A673 (cell line): Measurements from ENCODE around the gene WDR72. TPM values are rescaled to one million over a fixed set of nuclear protein-coding genes. Genes with fewer than 3 reads are reported as not detected.

ENCODE experiments used
- BruUV-seq: library from RNA; stranded (reverse); fragments of 400-500 nt; replicated peaks from 2 replicates; lab custom pipeline; 2021; lab: Mats Ljungman, UMichigan
- CTCF ChIA-PET: fragments of 300-600 bp; sonication (Branson Sonifier 250); formaldehyde crosslinking; loops from one replicate; lab custom pipeline; 2022; ENCODE audit warnings: antibody characterized with exemption; lab: Charles Lee
- POLR2A ChIA-PET: fragments of 300-600 bp; sonication (Branson Sonifier 250); formaldehyde crosslinking; loops from one replicate; lab custom pipeline; 2022; ENCODE audit warnings: antibody characterized with exemption; ENCODE audit not compliant: low non-redundant PET; lab: Charles Lee
- DNase-seq: peaks from one replicate; pipeline ENCODE4 v3.0.0-alpha.2; 2015; ENCODE audit warnings: low spot score
- H3K27ac ChIP-seq: fragments of 200-600 bp; sonication (generic); 2 replicates; pipeline ENCODE4 v1.5.1; 2016; ENCODE audit warnings: mixed run types, low read depth, mild to moderate bottlenecking, mixed read lengths, antibody characterized with exemption, low read length; ENCODE audit not compliant: poor library complexity, severe bottlenecking
- H3K27me3 ChIP-seq: fragments of 200-600 bp; sonication (generic); replicated peaks from 2 replicates; pipeline ENCODE4 v1.6.1; 2017; ENCODE audit warnings: mixed run types, low read depth, mild to moderate bottlenecking, mixed read lengths, antibody characterized with exemption, low read length; ENCODE audit not compliant: insufficient read depth, poor library complexity
- H3K36me3 ChIP-seq: fragments of 200-600 bp; sonication (generic); 2 replicates; pipeline ENCODE4 v1.6.1; 2016; ENCODE audit warnings: mixed run types, mild to moderate bottlenecking, mixed read lengths, antibody characterized with exemption, low read length; ENCODE audit not compliant: insufficient read depth, poor library complexity, severe bottlenecking
- H3K4me1 ChIP-seq: fragments of 200-600 bp; sonication (generic); 2 replicates; pipeline ENCODE4 v1.6.1; 2017; ENCODE audit warnings: mixed run types, mild to moderate bottlenecking, mixed read lengths, antibody characterized with exemption, low read length; ENCODE audit not compliant: insufficient read depth, poor library complexity, severe bottlenecking
- H3K4me3 ChIP-seq: fragments of 200-600 bp; sonication (generic); 2 replicates; pipeline ENCODE4 v1.5.1; 2016; ENCODE audit warnings: low read depth, mixed run types, mild to moderate bottlenecking, mixed read lengths, low read length; ENCODE audit not compliant: poor library complexity, severe bottlenecking
- H3K9me3 ChIP-seq: fragments of 200-600 bp; sonication (generic); 2 replicates; pipeline ENCODE4 v1.6.1; 2016; ENCODE audit warnings: mixed run types, low read depth, mild to moderate bottlenecking, mixed read lengths, antibody characterized with exemption, low read length; ENCODE audit not compliant: poor library complexity, severe bottlenecking
- CTCF ChIP-seq: fragments of 300-800, 200-600 bp; sonication (generic); conservative IDR thresholded peaks from 2 replicates; pipeline ENCODE4 v1.5.1; 2017; ENCODE audit warnings: low read depth, mild to moderate bottlenecking, antibody characterized with exemption, low read length, moderate library complexity, mixed read lengths
- EZH2 ChIP-seq: fragments of 200-600 bp; sonication (generic); IDR thresholded peaks from 2 replicates; pipeline ENCODE4 v1.6.1; 2017; ENCODE audit warnings: borderline replicate concordance, low read depth, mild to moderate bottlenecking, mixed read lengths, antibody characterized with exemption, low read length; ENCODE audit not compliant: poor library complexity, severe bottlenecking
- intact Hi-C: fragments of 100-400 bp; cut with micrococcal nuclease; formaldehyde crosslinking; loops from one replicate; pipeline ENCODE4 v1.10.0; 2022; ENCODE audit not compliant: unreplicated experiment
- total RNA-seq: library from RNA; stranded (reverse); gene quantifications from 2 replicates; pipeline ENCODE4 v1.2.3, GENCODE V29; 2021

The WDR72 gene
- total RNA-seq, 1 experiment from 2014 or later, result not detected

DNA sequence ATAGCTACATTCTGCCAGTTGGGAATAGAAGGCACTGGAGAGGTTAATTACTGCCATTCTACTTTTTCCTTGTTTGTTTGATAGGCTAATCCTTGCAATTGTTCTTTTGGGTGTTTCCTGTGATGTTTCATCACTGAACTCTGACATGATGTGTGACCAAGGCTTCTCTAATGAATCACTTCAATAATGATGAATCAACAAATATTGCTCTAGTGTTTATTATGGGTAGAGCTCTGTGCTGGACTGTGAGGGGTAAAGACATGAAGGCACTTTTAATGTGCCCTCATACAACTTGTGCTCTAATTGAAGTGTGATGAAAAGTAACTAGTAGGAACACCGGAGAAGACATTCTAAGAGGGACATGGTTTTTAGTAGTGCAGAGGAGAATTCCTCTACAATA, 233.6 kb downstream of the WDR72 start:
- no peak for DNase-seq
- Histone ChIP-seq H3K27me3 (no peaks in the 10 kb centered on the region), H3K27ac (no peak overlapping the region), H3K36me3 (no peaks in the 10 kb centered on the region), H3K9me3 (no peaks in the 10 kb centered on the region), H3K4me1 (no peaks in the 10 kb centered on the region), H3K4me3 (no peak overlapping the region)
- intact Hi-C loops, result no loop called here
- CTCF ChIA-PET, result no interaction called here
- BruUV-seq, result no TSS peak
- POLR2A ChIA-PET, result no interaction called here
- no peak for TF ChIP-seq EZH2
- TF ChIP-seq CTCF, result no peak

DNA sequence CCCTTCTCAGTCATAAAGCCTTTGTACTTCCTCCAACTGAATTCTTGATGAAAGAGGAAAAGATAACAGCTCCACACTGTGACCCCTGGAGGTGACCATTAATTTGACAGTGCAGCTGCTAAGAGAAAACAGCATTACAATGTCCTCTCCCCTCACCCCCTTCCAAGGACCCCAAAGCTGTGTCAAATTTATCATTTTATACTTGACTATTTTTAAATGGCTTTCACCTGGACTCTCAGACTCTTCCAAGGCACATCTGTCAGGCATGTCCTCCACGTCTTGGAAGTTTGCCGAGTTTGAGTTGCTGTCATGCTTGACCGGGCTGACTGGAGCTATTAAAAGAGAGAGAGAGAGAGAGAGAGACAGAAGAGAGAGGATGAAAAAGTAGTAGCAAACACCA, 236.5 kb downstream of the WDR72 start:
- POLR2A ChIA-PET, result no interaction called here
- CTCF ChIA-PET, result no interaction called here
- BruUV-seq, result no TSS peak
- TF ChIP-seq EZH2, result no peak
- H3K4me3 ChIP-seq, result no peak overlapping the region
- H3K9me3 ChIP-seq, result no peaks in the 10 kb centered on the region
- intact Hi-C loops, result no loop called here
- peak; percentile 4 for DNase-seq
- no peak overlapping the region for H3K27ac ChIP-seq
- no peaks in the 10 kb centered on the region for H3K4me1 ChIP-seq
- H3K36me3 ChIP-seq, result no peaks in the 10 kb centered on the region
- H3K27me3 ChIP-seq, result no peaks in the 10 kb centered on the region

DNA sequence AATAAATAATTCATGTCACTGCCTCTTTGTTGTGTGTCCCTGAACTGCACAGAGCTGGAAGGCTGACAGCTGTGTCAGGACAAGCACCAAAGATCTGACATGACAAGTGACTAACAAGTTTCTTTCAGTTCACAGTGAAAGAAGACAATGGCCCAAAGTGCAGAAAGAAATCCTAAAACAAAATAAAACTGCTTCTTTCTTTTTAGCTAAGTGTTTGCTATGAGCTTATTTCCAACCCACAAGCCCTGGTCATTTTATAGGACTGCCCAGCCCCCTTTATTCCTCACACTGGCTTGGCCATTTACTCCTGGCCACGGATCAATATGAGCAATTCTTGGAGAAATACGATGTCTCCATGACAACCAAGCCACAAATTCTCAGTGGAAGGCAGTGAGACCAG, 238.5 kb downstream of the WDR72 start:
- CTCF ChIA-PET, result no interaction called here
- no peak overlapping the region for H3K4me3 ChIP-seq
- H3K36me3 ChIP-seq, result no peaks in the 10 kb centered on the region
- POLR2A ChIA-PET, result no interaction called here
- no peak for DNase-seq
- H3K4me1 ChIP-seq, result no peaks in the 10 kb centered on the region
- H3K27ac ChIP-seq, result no peak overlapping the region
- intact Hi-C loops, result no loop called here
- no peaks in the 10 kb centered on the region for H3K9me3 ChIP-seq
- TF ChIP-seq EZH2 (no peak), CTCF (no peak)
- BruUV-seq, result no TSS peak
- no peaks in the 10 kb centered on the region for H3K27me3 ChIP-seq

GRCh38 chr15:53513431-53513830, 246.0 kb downstream of the WDR72 start:
- no peak overlapping the region for H3K27ac ChIP-seq
- no peaks in the 10 kb centered on the region for H3K36me3 ChIP-seq
- H3K27me3 ChIP-seq, result no peaks in the 10 kb centered on the region
- intact Hi-C loops, result no loop called here
- H3K4me1 ChIP-seq, result no peaks in the 10 kb centered on the region
- H3K9me3 ChIP-seq, result no peaks in the 10 kb centered on the region
- no peak overlapping the region for H3K4me3 ChIP-seq
- POLR2A ChIA-PET, result no interaction called here
- no peak for DNase-seq
- no TSS peak for BruUV-seq
- TF ChIP-seq EZH2, result no peak
- TF ChIP-seq CTCF, result no peak
- CTCF ChIA-PET, result no interaction called here
